HCT116 (cell line): Measurements from ENCODE around the gene SHF. TPM values are rescaled to one million over a fixed set of nuclear protein-coding genes. Genes with fewer than 3 reads are reported as not detected.

ENCODE experiments used
- ATAC-seq: fragments of 200-7000 bp; cut with Tn5 transposase; 2 replicates; pipeline ENCODE4 v1.9.1; 2020; ENCODE audit warnings: mild to moderate bottlenecking, moderate library complexity
- BruUV-seq: library from RNA; stranded (reverse); fragments of 400-500 nt; replicated peaks from 2 replicates; lab custom pipeline; 2021; lab: Mats Ljungman, UMichigan
- CTCF ChIA-PET: fragments of 300-600 bp; sonication (Branson Sonifier 250); formaldehyde crosslinking; loops from one replicate; lab custom pipeline; 2021; ENCODE audit warnings: antibody characterized with exemption; lab: Charles Lee
- POLR2A ChIA-PET: fragments of 300-600, 350-600 bp; sonication (Branson Sonifier 250); formaldehyde crosslinking; loops from one replicate; lab custom pipeline; 2021; ENCODE audit warnings: antibody characterized with exemption; lab: Charles Lee
- RAD21 ChIA-PET, 2 experiments: fragments of 300-600 bp; sonication (Branson Sonifier 250); formaldehyde crosslinking; loops; one replicate each; lab custom pipeline; 2023; ENCODE audit warnings: low total read pairs in 2 of 2; ENCODE audit not compliant: uncharacterized antibody in 2 of 2, unreplicated experiment in 2 of 2, low non-redundant PET in 1 of 2; lab: Charles Lee
- DNase-seq: peaks from one replicate; pipeline ENCODE4 v3.0.0-alpha.2; 2010; ENCODE audit warnings: low read depth, low spot score
- H2AFZ ChIP-seq: fragments of 200-600 bp; shearing (Covaris generic), sonication (generic); 2 replicates; pipeline ENCODE4 v1.6.1; 2017; ENCODE audit warnings: low read depth, mixed run types, mixed read lengths, antibody characterized with exemption, low read length; ENCODE audit not compliant: poor library complexity, severe bottlenecking
- H3K27ac ChIP-seq: 2 replicates; pipeline ENCODE4 v1.5.1; 2012; ENCODE audit warnings: low read depth, low read length
- H3K27me3 ChIP-seq: fragments of 200-600 bp; sonication (generic); 2 replicates; pipeline ENCODE4 v1.6.1; 2016; ENCODE audit warnings: mixed run types, low read length, mixed read lengths; ENCODE audit not compliant: insufficient read depth
- H3K36me3 ChIP-seq, 2 experiments: fragments of 200-500 bp in 1 of 2; fragments of 200-600 bp in 1 of 2; sonication (Bioruptor generic) in 1 of 2; sonication (generic) in 1 of 2; 2 replicates each; pipeline versions ENCODE4 v1.5.1 to v1.6.1; 2014 to 2016; ENCODE audit warnings: low read length in 2 of 2, inconsistent platforms in 1 of 2, mixed read lengths in 1 of 2, mixed run types in 1 of 2; ENCODE audit not compliant: insufficient read depth in 2 of 2, control insufficient read depth in 1 of 2
- H3K4me1 ChIP-seq, 2 experiments: fragments of 200-600 bp in 1 of 2; sonication (generic) in 1 of 2; 2 replicates each; pipeline versions ENCODE4 v1.5.1 to v1.6.1; 2012 to 2017; ENCODE audit warnings: low read length in 2 of 2, inconsistent platforms in 1 of 2, mild to moderate bottlenecking in 1 of 2, mixed read lengths in 1 of 2, mixed run types in 1 of 2, moderate library complexity in 1 of 2; ENCODE audit not compliant: insufficient read depth in 2 of 2, control insufficient read depth in 1 of 2
- H3K4me2 ChIP-seq: fragments of 200-600 bp; sonication (generic); 2 replicates; pipeline ENCODE4 v1.6.1; 2017; ENCODE audit warnings: mixed run types, low read length, mixed read lengths
- H3K4me3 ChIP-seq, 2 experiments: fragments of 200-600 bp in 1 of 2; sonication (generic) in 1 of 2; replicated peaks in 1 of 2; 2 replicates each; pipeline ENCODE4 v1.5.1; 2011 to 2016; ENCODE audit warnings: low read length in 2 of 2, control low read depth in 1 of 2, low read depth in 1 of 2, mild to moderate bottlenecking in 1 of 2, mixed read lengths in 1 of 2, mixed run types in 1 of 2
- H3K79me2 ChIP-seq: fragments of 200-600 bp; sonication (generic); 2 replicates; pipeline ENCODE4 v1.6.1; 2017; ENCODE audit warnings: mild to moderate bottlenecking, mixed run types, low read length, moderate library complexity, mixed read lengths; ENCODE audit not compliant: insufficient read depth
- H3K9ac ChIP-seq: fragments of 200-600 bp; sonication (generic); 2 replicates; pipeline ENCODE4 v1.6.1; 2016; ENCODE audit warnings: low read length, mixed read lengths
- H3K9me2 ChIP-seq: fragments of 200-600 bp; sonication (generic), shearing (Covaris generic); 2 replicates; pipeline ENCODE4 v1.6.1; 2017; ENCODE audit warnings: mixed run types, mild to moderate bottlenecking, moderate library complexity; ENCODE audit not compliant: insufficient read depth
- H3K9me3 ChIP-seq, 2 experiments: fragments of 200-500 bp in 1 of 2; fragments of 200-600 bp in 1 of 2; sonication (Bioruptor generic) in 1 of 2; sonication (generic) in 1 of 2; 2 replicates each; pipeline ENCODE4 v1.6.1; 2014 to 2017; ENCODE audit warnings: low read length in 2 of 2, mixed read lengths in 2 of 2, inconsistent platforms in 1 of 2, low read depth in 1 of 2, mild to moderate bottlenecking in 1 of 2, mixed run types in 1 of 2, moderate library complexity in 1 of 2; ENCODE audit not compliant: control insufficient read depth in 1 of 2, insufficient read depth in 1 of 2
- H4K20me1 ChIP-seq: fragments of 200-600 bp; sonication (generic), shearing (Covaris generic); 2 replicates; pipeline ENCODE4 v1.6.1; 2017; ENCODE audit warnings: mixed run types, mild to moderate bottlenecking, moderate library complexity; ENCODE audit not compliant: insufficient read depth
- ATF3 ChIP-seq: IDR thresholded peaks from 2 replicates; pipeline ENCODE4 v1.6.1; 2012
- CBX3 ChIP-seq: IDR thresholded peaks from 2 replicates; pipeline ENCODE4 v1.6.1; 2012; ENCODE audit warnings: low read depth
- CEBPB ChIP-seq: IDR thresholded peaks from 2 replicates; pipeline ENCODE4 v1.6.1; 2012; ENCODE audit warnings: low read depth
- CTCF ChIP-seq, 3 experiments: fragments of 200-600 bp in 1 of 3; sonication (generic) in 1 of 3; IDR thresholded peaks in 2 of 3; conservative IDR thresholded peaks in 1 of 3; 2 replicates each; pipeline ENCODE4 v1.5.1; 2012 to 2017; ENCODE audit warnings: low read depth in 2 of 3, low read length in 2 of 3, antibody characterized with exemption in 1 of 3, borderline replicate concordance in 1 of 3, control low read depth in 1 of 3, mild to moderate bottlenecking in 1 of 3, mixed read lengths in 1 of 3, mixed run types in 1 of 3, moderate library complexity in 1 of 3; ENCODE audit not compliant: insufficient read depth in 1 of 3
- EGR1 ChIP-seq: IDR thresholded peaks from 2 replicates; pipeline ENCODE4 v1.6.1; 2012; ENCODE audit warnings: low read depth
- ELF1 ChIP-seq: IDR thresholded peaks from 2 replicates; pipeline ENCODE4 v1.6.1; 2012; ENCODE audit warnings: low read depth, borderline replicate concordance
- EZH2phosphoT487 ChIP-seq: fragments of 200-600 bp; IDR thresholded peaks from 2 replicates; pipeline ENCODE4 v1.6.1; 2018; ENCODE audit warnings: antibody characterized with exemption, borderline replicate concordance
- JUND ChIP-seq: IDR thresholded peaks from 2 replicates; pipeline ENCODE4 v1.6.1; 2012
- MAX ChIP-seq: IDR thresholded peaks from 2 replicates; pipeline ENCODE4 v1.6.1; 2012
- POLR2A ChIP-seq: IDR thresholded peaks from 2 replicates; pipeline ENCODE4 v1.7.0; 2011; ENCODE audit warnings: borderline replicate concordance; ENCODE audit not compliant: insufficient read depth, insufficient read length; ENCODE audit errors: extremely low read depth
- POLR2AphosphoS5 ChIP-seq: IDR thresholded peaks from 2 replicates; pipeline ENCODE4 v1.6.1; 2011; ENCODE audit warnings: mild to moderate bottlenecking, low read depth, low read length, moderate library complexity
- REST ChIP-seq: IDR thresholded peaks from 2 replicates; pipeline ENCODE4 v1.6.1; 2012; ENCODE audit warnings: low read depth
- SIN3A ChIP-seq: IDR thresholded peaks from 2 replicates; pipeline ENCODE4 v1.6.1; 2012; ENCODE audit warnings: low read depth
- SP1 ChIP-seq: IDR thresholded peaks from 2 replicates; pipeline ENCODE4 v1.6.1; 2012; ENCODE audit warnings: low read depth
- SRF ChIP-seq: IDR thresholded peaks from 2 replicates; pipeline ENCODE4 v1.6.1; 2012; ENCODE audit warnings: low read depth
- intact Hi-C: fragments of 100-400 bp; cut with micrococcal nuclease; formaldehyde crosslinking; loops from 2 replicates; pipeline ENCODE4 v1.10.0; 2022
- total RNA-seq: library from RNA; stranded (reverse); gene quantifications from one replicate; pipeline ENCODE4 v1.2.1, GENCODE V29; 2021; ENCODE audit not compliant: unreplicated experiment

The SHF gene
- total RNA-seq, 1 experiment from 2014 or later = 2.6 TPM

GRCh38 chr15:45174069-45174468, 13.7 kb downstream of the SHF start:
- H3K9ac ChIP-seq = no peak overlapping the region
- no peaks in the 10 kb centered on the region for H3K79me2 ChIP-seq
- no peak for DNase-seq
- ChIA-PET POLR2A (no interaction called here), RAD21 (no interaction called here), CTCF (interaction anchor here (0.7 to 1.1 kb wide), 2 partner anchors 11 kb away, joined by 3 read pairs; no protein-coding TSS in a partner anchor)
- H3K36me3 ChIP-seq = no peaks in the 10 kb centered on the region
- no peaks in the 10 kb centered on the region for H3K27me3 ChIP-seq
- H3K4me3 ChIP-seq = no peak overlapping the region
- TF ChIP-seq EGR1 (no peak), MAX (no peak), SRF (no peak), JUND (no peak), ATF3 (no peak), SP1 (no peak), POLR2AphosphoS5 (no peak), CEBPB (no peak), SIN3A (no peak), REST (no peak), CTCF (IDR thresholded peaks at IDR 0.05 in 2 of 3, conservative IDR thresholded peaks at IDR 0.05 in 1 of 3; ENCODE audit: borderline replicate concordance in 1 of 3, insufficient read depth in 1 of 3, low read depth in 2 of 3, low read length in 2 of 3) (no peak), EZH2phosphoT487 (no peak), POLR2A (no peak), ELF1 (no peak), CBX3 (no peak)
- no peak overlapping the region for H2AFZ ChIP-seq
- H3K9me2 ChIP-seq = no peaks in the 10 kb centered on the region
- H3K9me3 ChIP-seq = no peaks in the 10 kb centered on the region
- no peak overlapping the region for H3K4me2 ChIP-seq
- H3K4me1 ChIP-seq = peaks cover 0 to 3% of the 10 kb centered on the region in 2 experiments; a peak in 1 of 4 replicates
- H4K20me1 ChIP-seq = no peaks in the 10 kb centered on the region
- H3K27ac ChIP-seq = no peak overlapping the region
- no peak for ATAC-seq
- intact Hi-C loops = no loop called here
- no TSS peak for BruUV-seq
